Suprapubic skin (tissue), 4 donors: ENCODE measurements around the gene STN1. TPM values are rescaled to one million over a fixed set of nuclear protein-coding genes. Genes with fewer than 3 reads are reported as not detected.

Experiments used
- DNase-seq, 2 donors: peaks; one replicate each; pipeline ENCODE4 v3.0.0-alpha.2; 2019; ENCODE audit warnings: low spot score in 2 of 2
- H3K27ac ChIP-seq: fragments of 200-600 bp; sonication (generic); one replicate; pipeline ENCODE4 v1.5.1; 2019
- H3K27me3 ChIP-seq: fragments of 200-600 bp; sonication (generic); one replicate; pipeline ENCODE4 v1.5.1; 2019
- H3K36me3 ChIP-seq: fragments of 200-600 bp; sonication (generic); one replicate; pipeline ENCODE4 v1.5.1; 2019
- H3K4me1 ChIP-seq: fragments of 200-600 bp; sonication (generic); one replicate; pipeline ENCODE4 v1.5.1; 2019
- H3K4me3 ChIP-seq: fragments of 200-600 bp; sonication (generic); one replicate; pipeline ENCODE4 v1.5.1; 2019; ENCODE audit warnings: mild to moderate bottlenecking
- H3K9me3 ChIP-seq: fragments of 200-600 bp; sonication (generic); one replicate; pipeline ENCODE4 v1.5.1; 2019
- CTCF ChIP-seq, 2 donors: fragments of 200-600 bp in 1 of 2; fragments of 450-650 bp in 1 of 2; sonication (generic) in 1 of 2; IDR thresholded peaks; one replicate each; pipeline ENCODE4 v1.5.1; 2016 to 2019; ENCODE audit warnings: antibody characterized with exemption in 2 of 2, mild to moderate bottlenecking in 1 of 2, moderate library complexity in 1 of 2
- EP300 ChIP-seq: sonication (generic); formaldehyde crosslinking; IDR thresholded peaks from one replicate; pipeline ENCODE4 v1.6.1; 2017; ENCODE audit warnings: antibody characterized with exemption
- POLR2A ChIP-seq, 2 donors: fragments of 450-650 bp; IDR thresholded peaks; one replicate each; pipeline ENCODE4 v1.6.1; 2017; ENCODE audit warnings: antibody characterized with exemption in 2 of 2, mild to moderate bottlenecking in 2 of 2, moderate library complexity in 2 of 2
- POLR2AphosphoS5 ChIP-seq, 3 donors: sonication (generic); formaldehyde crosslinking; IDR thresholded peaks; one replicate each; pipeline ENCODE4 v1.6.1; 2017; ENCODE audit warnings: antibody characterized with exemption in 3 of 3
- WGBS: methylation state at CpG from one replicate; pipeline ENCODE4 v1.1.5; 2018; 5-methylcytosine and 5-hydroxymethylcytosine counted together
- total RNA-seq, 4 donors: library from RNA; depleted of rRNA; stranded (reverse); fragments of >200 nt; gene quantifications; one replicate each; pipeline ENCODE4 v1.1.0, GENCODE V29; 2016

Gene STN1
- total RNA-seq, 4 donors from 2014 or later, result 13.8 to 24.8 (median 22.9) TPM

DNA sequence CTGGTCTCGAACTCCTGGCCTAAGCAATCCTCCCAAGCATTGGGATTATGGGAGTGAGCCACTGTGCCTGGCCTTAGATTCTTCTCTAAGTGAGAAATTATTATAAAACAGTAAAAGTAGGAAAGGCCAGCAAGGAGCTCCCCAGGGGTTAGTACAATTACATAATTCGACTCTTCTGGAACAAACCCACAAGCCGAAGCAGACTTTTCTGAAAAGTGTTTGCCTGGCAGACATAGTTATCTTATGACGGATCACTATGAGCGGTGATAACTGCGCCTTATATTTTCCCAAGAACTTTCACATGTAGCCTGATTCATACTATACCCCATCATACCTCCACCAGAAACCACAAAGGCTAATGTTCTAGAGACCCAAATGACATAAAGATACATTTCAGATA lies 32.4 kb downstream of the STN1 start:
- TF ChIP-seq EP300, result no peak
- TF ChIP-seq POLR2AphosphoS5 (IDR thresholded peaks at IDR 0.05), result no peak
- DNase-seq, result no peak
- H3K4me1 ChIP-seq, result peaks cover 71% of the 10 kb centered on the region
- H3K27ac ChIP-seq, result no peak overlapping the region
- no peaks in the 10 kb centered on the region for H3K27me3 ChIP-seq
- WGBS, result 70% methylated on average over 6 of the region's 6 CpGs
- no peaks in the 10 kb centered on the region for H3K9me3 ChIP-seq
- H3K36me3 ChIP-seq, result peaks cover 23% of the 10 kb centered on the region
- H3K4me3 ChIP-seq, result no peak overlapping the region

DNA sequence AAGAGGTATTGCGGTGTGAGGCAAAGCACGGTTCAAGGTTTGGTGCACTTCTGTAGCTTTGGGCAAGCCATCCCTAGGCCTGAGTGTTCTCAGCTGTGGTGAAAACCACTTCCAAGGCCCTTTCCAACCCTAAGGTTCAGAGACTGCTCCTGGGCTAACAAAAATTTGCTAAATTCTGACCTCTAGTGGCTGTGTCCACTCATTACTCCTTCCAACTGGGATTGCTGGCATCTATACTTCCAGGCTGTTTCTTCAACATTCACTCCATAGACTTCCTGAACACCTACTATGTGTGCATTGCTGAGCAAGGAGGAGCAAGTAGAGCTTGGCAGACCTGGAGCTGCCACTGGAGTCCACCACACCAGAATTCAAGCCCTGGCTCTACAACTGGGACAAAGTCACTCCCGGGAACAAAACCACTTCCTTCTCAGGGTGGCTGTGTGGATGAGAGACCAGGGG lies 33.3 kb downstream of the STN1 start:
- no peaks in the 10 kb centered on the region for H3K9me3 ChIP-seq
- H3K36me3 ChIP-seq, result peaks cover 28% of the 10 kb centered on the region
- no peak overlapping the region for H3K4me3 ChIP-seq
- TF ChIP-seq CTCF (IDR thresholded peaks at IDR 0.05) (peak; percentile 67 to 81), POLR2AphosphoS5 (IDR thresholded peaks at IDR 0.05) (no peak), POLR2A (IDR thresholded peaks at IDR 0.05) (no peak)
- DNase-seq, result no peak
- H3K27ac ChIP-seq, result no peak overlapping the region
- H3K27me3 ChIP-seq, result no peaks in the 10 kb centered on the region
- 61% methylated on average over 3 of the region's 3 CpGs for WGBS
- H3K4me1 ChIP-seq, result peaks cover 72% of the 10 kb centered on the region

- Histone ChIP-seq H3K27ac (peak overlapping the region; percentile 79), H3K36me3 (peaks cover 36% of the 10 kb centered on the region)
- WGBS, result 80% methylated on average over 8 of the region's 8 CpGs
These were observed 35.5 kb downstream of the STN1 start for GRCh38 chr10:103882285-103883007.

DNA sequence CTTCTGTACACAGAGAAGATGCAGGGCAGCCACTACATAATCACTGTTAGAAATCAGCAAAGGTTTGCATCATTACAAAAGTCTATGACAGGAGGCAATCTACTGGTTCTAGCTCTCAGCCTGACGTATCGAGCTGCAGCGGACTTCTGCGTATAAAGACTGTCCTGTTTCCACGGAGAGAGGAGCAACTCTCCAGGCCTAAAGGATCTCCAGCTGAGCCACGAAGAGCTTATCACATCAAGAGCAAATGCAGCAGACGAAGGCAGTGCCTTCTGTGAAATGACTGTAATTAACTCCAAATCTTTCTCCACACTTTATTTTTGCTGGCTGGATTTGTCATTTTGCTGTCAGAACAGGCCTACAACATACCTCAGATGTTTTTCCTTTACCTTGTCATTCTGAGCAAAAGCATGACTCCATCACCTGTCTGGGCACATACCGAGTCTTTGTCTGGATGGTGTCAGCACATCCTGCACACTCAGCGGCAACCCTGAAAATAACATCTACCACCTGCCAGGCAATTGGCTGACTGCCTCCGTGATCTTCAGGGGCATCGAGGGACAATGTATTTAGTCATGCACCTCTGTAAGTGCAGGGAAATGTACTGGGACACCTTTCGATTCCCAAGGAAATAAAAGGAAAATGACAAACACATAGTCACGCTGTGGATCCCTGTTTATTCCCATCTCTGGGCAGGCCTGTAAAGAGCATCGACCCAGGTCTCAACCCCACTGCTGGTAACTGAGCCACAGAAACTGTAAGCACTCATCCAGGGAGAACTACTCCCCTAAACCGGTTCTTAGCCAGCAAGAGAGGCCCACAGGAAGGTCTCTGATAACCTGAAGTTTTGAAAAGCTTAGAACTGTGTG lies 36.3 kb downstream of the STN1 start:
- 57% methylated on average over 15 of the region's 15 CpGs for WGBS
- peaks cover 36% of the 10 kb centered on the region for H3K36me3 ChIP-seq
- H3K9me3 ChIP-seq, result no peaks in the 10 kb centered on the region
- peak overlapping the region; percentile 79 for H3K27ac ChIP-seq
- peaks cover 62% of the 10 kb centered on the region for H3K4me1 ChIP-seq
- peak in 1 of 3 donors; percentile 50 for TF ChIP-seq POLR2AphosphoS5 (IDR thresholded peaks at IDR 0.05)
- TF ChIP-seq POLR2A (IDR thresholded peaks at IDR 0.05), result no peak
- TF ChIP-seq CTCF (IDR thresholded peaks at IDR 0.05), result no peak
- TF ChIP-seq EP300, result no peak
- DNase-seq, result no peak
- no peak overlapping the region for H3K4me3 ChIP-seq
- no peaks in the 10 kb centered on the region for H3K27me3 ChIP-seq

More at GRCh38 chr10:103882285-103883007, 35.5 kb downstream of the STN1 start:
- Histone ChIP-seq H3K4me1 (peaks cover 63% of the 10 kb centered on the region), H3K27me3 (no peaks in the 10 kb centered on the region), H3K4me3 (no peak overlapping the region), H3K9me3 (no peaks in the 10 kb centered on the region)
- no peak for DNase-seq
- TF ChIP-seq EP300 (no peak), POLR2A (IDR thresholded peaks at IDR 0.05) (no peak), POLR2AphosphoS5 (IDR thresholded peaks at IDR 0.05) (no peak), CTCF (IDR thresholded peaks at IDR 0.05) (no peak)

DNA sequence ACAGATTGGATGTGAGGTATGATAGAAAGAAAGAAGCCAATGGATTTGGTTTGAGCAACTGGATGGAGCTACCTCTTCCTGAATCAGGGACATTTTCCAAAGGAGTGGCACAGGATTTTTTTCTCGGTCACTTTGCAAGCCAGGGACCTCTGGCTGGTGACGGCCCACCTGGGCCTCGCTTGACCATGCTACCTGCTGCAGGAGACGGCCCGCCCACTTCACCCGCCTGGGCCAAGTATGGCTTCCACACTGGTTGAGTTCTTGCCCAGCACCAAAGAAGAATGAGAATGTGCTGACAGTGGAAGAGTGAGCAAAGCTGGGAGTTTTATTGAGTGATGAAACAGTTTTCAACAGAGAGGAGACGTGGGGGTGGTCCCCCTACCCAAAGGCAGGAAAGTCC lies 38.2 kb downstream of the STN1 start:
- Histone ChIP-seq H3K27ac (peak overlapping the region; percentile 58), H3K9me3 (no peaks in the 10 kb centered on the region), H3K27me3 (no peaks in the 10 kb centered on the region), H3K36me3 (peaks cover 36% of the 10 kb centered on the region), H3K4me1 (peaks cover 54% of the 10 kb centered on the region), H3K4me3 (no peak overlapping the region)
- WGBS, result 74% methylated on average over 7 of the region's 7 CpGs
- no peak for TF ChIP-seq POLR2AphosphoS5 (IDR thresholded peaks at IDR 0.05)
- no peak for DNase-seq

- DNase-seq, result no peak
- 54% methylated on average over 9 of the region's 9 CpGs for WGBS
- H3K27me3 ChIP-seq, result no peaks in the 10 kb centered on the region
- H3K4me1 ChIP-seq, result peaks cover 55% of the 10 kb centered on the region
- peaks cover 36% of the 10 kb centered on the region for H3K36me3 ChIP-seq
- no peak for TF ChIP-seq EP300
- no peak for TF ChIP-seq POLR2AphosphoS5 (IDR thresholded peaks at IDR 0.05)
- TF ChIP-seq POLR2A (IDR thresholded peaks at IDR 0.05), result no peak
- TF ChIP-seq CTCF (IDR thresholded peaks at IDR 0.05), result no peak
- H3K9me3 ChIP-seq, result no peaks in the 10 kb centered on the region
- no peak overlapping the region for H3K4me3 ChIP-seq
- peak overlapping the region; percentile 58 for H3K27ac ChIP-seq
These were observed 38.6 kb downstream of the STN1 start for GRCh38 chr10:103879409-103879808.
